HFF-Myc (cell line): ENCODE measurements around the gene NDUFA7.
"Not testable (repeated sequence)": the region's sequence is repeated elsewhere in the genome, so short reads cannot be mapped to it uniquely, and the experiment has no call there.

Experiments used
- DNase-seq: peaks from one replicate; pipeline ENCODE4 v3.0.0-alpha.2; 2011; ENCODE audit warnings: low read depth; ENCODE audit errors: extremely low read depth
- H3K4me3 ChIP-seq: replicated peaks from 2 replicates; pipeline ENCODE4 v1.5.1; 2011; ENCODE audit warnings: low read depth, mild to moderate bottlenecking, control low read depth, low read length
- TF ChIP-seq, protein P1 (sequence below): IDR thresholded peaks from 2 replicates; pipeline ENCODE4 v1.5.1; 2012; ENCODE audit warnings: mild to moderate bottlenecking, low read depth, low read length, control low read depth; ENCODE audit errors: missing control alignments

NDUFA7 gene

GRCh38 chr19:8361921-8362793 lies 41.0 kb upstream of the NDUFA7 start:
- H3K4me3 ChIP-seq, result no peak overlapping the region
- TF ChIP-seq, protein P1, sequence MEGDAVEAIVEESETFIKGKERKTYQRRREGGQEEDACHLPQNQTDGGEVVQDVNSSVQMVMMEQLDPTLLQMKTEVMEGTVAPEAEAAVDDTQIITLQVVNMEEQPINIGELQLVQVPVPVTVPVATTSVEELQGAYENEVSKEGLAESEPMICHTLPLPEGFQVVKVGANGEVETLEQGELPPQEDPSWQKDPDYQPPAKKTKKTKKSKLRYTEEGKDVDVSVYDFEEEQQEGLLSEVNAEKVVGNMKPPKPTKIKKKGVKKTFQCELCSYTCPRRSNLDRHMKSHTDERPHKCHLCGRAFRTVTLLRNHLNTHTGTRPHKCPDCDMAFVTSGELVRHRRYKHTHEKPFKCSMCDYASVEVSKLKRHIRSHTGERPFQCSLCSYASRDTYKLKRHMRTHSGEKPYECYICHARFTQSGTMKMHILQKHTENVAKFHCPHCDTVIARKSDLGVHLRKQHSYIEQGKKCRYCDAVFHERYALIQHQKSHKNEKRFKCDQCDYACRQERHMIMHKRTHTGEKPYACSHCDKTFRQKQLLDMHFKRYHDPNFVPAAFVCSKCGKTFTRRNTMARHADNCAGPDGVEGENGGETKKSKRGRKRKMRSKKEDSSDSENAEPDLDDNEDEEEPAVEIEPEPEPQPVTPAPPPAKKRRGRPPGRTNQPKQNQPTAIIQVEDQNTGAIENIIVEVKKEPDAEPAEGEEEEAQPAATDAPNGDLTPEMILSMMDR, result no peak
- peak; percentile 83 for DNase-seq

- no peak for DNase-seq
- TF ChIP-seq, protein P1, result no peak
- no peak overlapping the region for H3K4me3 ChIP-seq
Observed at GRCh38 chr19:8360196-8360595, 39.0 kb upstream of the NDUFA7 start.

- TF ChIP-seq, protein P1, result no peak
- no peak overlapping the region for H3K4me3 ChIP-seq
- DNase-seq, result no peak
Observed at GRCh38 chr19:8358948-8359347, 37.8 kb upstream of the NDUFA7 start.

DNA sequence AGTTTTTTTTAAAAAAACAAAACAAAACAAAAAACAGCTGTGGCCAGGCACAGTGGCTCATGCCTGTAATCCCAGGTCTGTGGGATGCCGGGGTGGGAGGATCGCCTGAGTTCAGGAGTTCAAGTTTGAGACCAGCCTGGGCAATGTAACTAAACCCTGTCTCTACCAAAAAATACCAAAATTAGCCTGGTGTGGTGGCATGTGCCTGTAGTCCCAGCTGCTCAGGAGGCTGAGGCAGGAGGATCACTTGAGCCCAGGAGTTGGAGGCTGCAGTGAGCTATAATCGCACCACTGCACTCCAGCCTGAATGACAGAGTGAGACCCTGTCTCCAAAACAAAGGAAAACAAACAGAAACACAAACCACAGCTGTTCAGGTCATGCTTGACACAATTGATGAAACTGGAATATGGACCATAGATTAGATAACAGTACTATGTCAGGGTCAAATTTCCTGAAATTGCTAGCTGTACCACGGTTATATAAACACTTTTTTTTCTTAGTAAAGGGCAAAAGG lies 35.9 kb upstream of the NDUFA7 start:
- no peak overlapping the region for H3K4me3 ChIP-seq
- DNase-seq, result no peak
- TF ChIP-seq, protein P1, result no peak

- peak; percentile 90 for DNase-seq
- TF ChIP-seq, protein P1, result no peak
- no peak overlapping the region for H3K4me3 ChIP-seq
Observed at GRCh38 chr19:8355631-8356402, 34.6 kb upstream of the NDUFA7 start.

DNA sequence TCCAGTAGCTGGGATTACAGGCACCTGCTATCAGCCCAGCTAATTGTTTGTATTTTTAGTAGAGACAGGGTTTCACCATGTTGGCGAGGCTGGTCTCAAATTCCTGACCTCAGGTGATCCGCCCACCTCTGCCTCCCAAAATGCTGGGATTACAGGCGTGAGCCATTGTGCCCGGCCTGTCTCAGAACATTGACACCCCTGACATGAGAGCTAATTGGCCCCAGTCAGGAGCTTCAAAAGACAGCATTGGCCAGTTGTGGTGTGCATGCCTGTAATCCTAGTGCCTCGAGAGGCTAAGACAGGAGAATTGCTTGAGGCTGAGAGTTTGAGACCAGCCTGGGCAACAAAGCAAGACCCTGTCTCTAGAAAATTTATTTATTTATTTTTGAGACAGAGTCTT lies 31.7 kb upstream of the NDUFA7 start:
- not testable (repeated sequence) for DNase-seq, H3K4me3 ChIP-seq
